RWPE1 (cell line): Measurements from ENCODE around the gene HELB.

ENCODE experiments used
- CTCF ChIA-PET: fragments of 350-600 bp; sonication (Branson Sonifier 250); formaldehyde crosslinking; extraction: SDS; loops from one replicate; lab custom pipeline; 2021; lab: Yijun Ruan, JAX
- POLR2A ChIA-PET: fragments of 400-600 bp; formaldehyde crosslinking; extraction: SDS; loops from one replicate; lab custom pipeline; 2020; ENCODE audit warnings: antibody characterized with exemption; ENCODE audit not compliant: low non-redundant PET; lab: Yijun Ruan, JAX
- DNase-seq: peaks from one replicate; pipeline ENCODE4 v3.0.0; 2012; ENCODE audit warnings: low spot score
- H3K27ac ChIP-seq: fragments of 450-650 bp; 2 replicates; pipeline ENCODE4 v1.5.1; 2017
- CTCF ChIP-seq: fragments of 450-650 bp; conservative IDR thresholded peaks from 2 replicates; pipeline ENCODE4 v1.5.1; 2017; ENCODE audit warnings: low read depth, mild to moderate bottlenecking

Gene HELB

GRCh38 chr12:66279123-66279712, 23.1 kb upstream of the HELB start:
- H3K27ac ChIP-seq: no peak overlapping the region
- TF ChIP-seq CTCF: peak; percentile 14; the same call in 1 of the 2 replicates
- DNase-seq: peak; percentile 21
- ChIA-PET CTCF (interaction anchor here (0.5 to 1.1 kb wide), 5 partner anchors 110 to 1302 kb away, joined by 3 to 5 read pairs (median 3); partner anchors contain the start of gene TMBIM4), POLR2A (no interaction called here)

- H3K27ac ChIP-seq: no peak overlapping the region
- CTCF ChIA-PET: no interaction called here
- no peak for DNase-seq
- no peak for TF ChIP-seq CTCF
- POLR2A ChIA-PET: interaction anchor here (0.7 kb wide), 1 partner anchor 79 kb away, joined by 3 read pairs; no protein-coding TSS in a partner anchor
Measured at GRCh38 chr12:66280561-66280960, 21.7 kb upstream of the HELB start.

GRCh38 chr12:66282244-66282643, 20.0 kb upstream of the HELB start:
- no peak for TF ChIP-seq CTCF
- ChIA-PET POLR2A (no interaction called here), CTCF (no interaction called here)
- no peak overlapping the region for H3K27ac ChIP-seq
- DNase-seq: no peak

GRCh38 chr12:66287275-66287674, 15.0 kb upstream of the HELB start:
- DNase-seq: no peak
- no peak for TF ChIP-seq CTCF
- CTCF ChIA-PET: no interaction called here
- no peak overlapping the region for H3K27ac ChIP-seq
- POLR2A ChIA-PET: no interaction called here

GRCh38 chr12:66288121-66288520, 14.2 kb upstream of the HELB start:
- no peak for DNase-seq
- H3K27ac ChIP-seq: no peak overlapping the region
- no peak for TF ChIP-seq CTCF
- ChIA-PET POLR2A (no interaction called here), CTCF (no interaction called here)

- ChIA-PET POLR2A (no interaction called here), CTCF (no interaction called here)
- DNase-seq: no peak
- no peak for TF ChIP-seq CTCF
- H3K27ac ChIP-seq: no peak overlapping the region
Measured at GRCh38 chr12:66289485-66289884, 12.8 kb upstream of the HELB start.
